ENCODE measurements around the gene RFTN1. TPM values are rescaled to one million over a fixed set of nuclear protein-coding genes. Genes with fewer than 3 reads are reported as not detected.

Gene RFTN1
- total and polyA plus RNA-seq, 9 donors, result 25.2 to 63.1 (median 46.4) TPM

GRCh38 chr3:16514021-16514700, 662 bp upstream of the RFTN1 start:
- Histone ChIP-seq H3K27me3 (no peaks in the 10 kb centered on the region), H3K4me3 (peak overlapping the region; percentile 82), H3K36me3 (no peaks in the 10 kb centered on the region), H3K27ac (peak overlapping the region in 1 of 2 donors; percentile 63), H3K9me3 (no peaks in the 10 kb centered on the region), H3K4me1 (ENCODE audit: insufficient read depth) (peaks cover 12% of the 10 kb centered on the region)
- intact Hi-C loops (cut with DNase I), result loop anchor here in 3 of 4 donors (10.0 kb wide), 5 partner anchors 59 to 219 kb away; no protein-coding TSS in a partner anchor
- WGBS, 3 donors, result 34 to 57% (median 51%) methylated on average over 9 of the region's 9 CpGs
- no peak for DNase-seq
- TF ChIP-seq POLR2A (IDR thresholded peaks at IDR 0.05) (no peak), CTCF (IDR thresholded peaks at IDR 0.05) (no peak), EP300 (IDR thresholded peaks at IDR 0.05) (no peak)

- 0 to 1% (median 0%) methylated on average over 36 to 37 of the region's 37 CpGs for WGBS, 3 donors
- no peaks in the 10 kb centered on the region for H3K36me3 ChIP-seq
- no peaks in the 10 kb centered on the region for H3K9me3 ChIP-seq
- peak overlapping the region; percentile 63 to 68 for H3K27ac ChIP-seq
- TF ChIP-seq POLR2A (IDR thresholded peaks at IDR 0.05), result no peak
- TF ChIP-seq CTCF (IDR thresholded peaks at IDR 0.05), result no peak
- no peak for TF ChIP-seq EP300 (IDR thresholded peaks at IDR 0.05)
- DNase-seq, result peak; percentile 39 to 63 (median 59)
- peaks cover 15% of the 10 kb centered on the region for H3K4me1 ChIP-seq (ENCODE audit: insufficient read depth)
- intact Hi-C loops (cut with DNase I), result loop anchor here in 3 of 4 donors (10.0 kb wide), 5 partner anchors 58 to 218 kb away; no protein-coding TSS in a partner anchor
- H3K4me3 ChIP-seq, result peak overlapping the region; percentile 82
- H3K27me3 ChIP-seq, result no peaks in the 10 kb centered on the region
Measured at GRCh38 chr3:16512435-16513140, 911 bp downstream of the RFTN1 start.

- intact Hi-C loops (cut with DNase I), result loop anchor here in 3 of 4 donors (10.0 kb wide), 5 partner anchors 57 to 217 kb away; no protein-coding TSS in a partner anchor
- TF ChIP-seq EP300 (IDR thresholded peaks at IDR 0.05), result no peak
- no peak for TF ChIP-seq CTCF (IDR thresholded peaks at IDR 0.05)
- peak; percentile 20 for TF ChIP-seq POLR2A (IDR thresholded peaks at IDR 0.05)
- H3K9me3 ChIP-seq, result no peaks in the 10 kb centered on the region
- H3K27me3 ChIP-seq, result no peaks in the 10 kb centered on the region
- H3K4me3 ChIP-seq, result peak overlapping the region; percentile 82
- 10 to 16% (median 14%) methylated on average over 11 of the region's 11 CpGs for WGBS, 3 donors
- DNase-seq, result peak; percentile 23 to 60 (median 58)
- H3K27ac ChIP-seq, result peak overlapping the region; percentile 21 to 63
- peaks cover 14% of the 10 kb centered on the region for H3K4me1 ChIP-seq (ENCODE audit: insufficient read depth)
- H3K36me3 ChIP-seq, result no peaks in the 10 kb centered on the region
Measured at GRCh38 chr3:16511681-16512434, 1.6 kb downstream of the RFTN1 start.

Data from ovary (tissue), 9 donors.